ENCODE measurements around the gene SALL1.
A peak's percentile ranks its signal among the peaks of the same experiment; 100 is the strongest.

The SALL1 gene

GRCh38 chr16:51106535-51106934 is 44.5 kb downstream of the SALL1 start:
- Histone ChIP-seq H3K4me1 (ENCODE audit: low read length) (no peaks in the 10 kb centered on the region), H3F3A (ENCODE audit: insufficient read depth, low read length) (no peaks in the 10 kb centered on the region), H3K9me3 (replicated peaks; ENCODE audit: insufficient read depth, low read length) (no peaks in the 10 kb centered on the region), H3K36me3 (replicated peaks; ENCODE audit: insufficient read depth, low read length) (no peaks in the 10 kb centered on the region), H3K4me2 (ENCODE audit: low read depth, low read length) (no peak overlapping the region), H3K79me2 (ENCODE audit: low read length) (no peaks in the 10 kb centered on the region), H3K9ac (ENCODE audit: low read length) (no peak overlapping the region), H3K27ac (ENCODE audit: low read length) (no peak overlapping the region), H3K9me2 (replicated peaks; ENCODE audit: insufficient read depth, low read length) (no peaks in the 10 kb centered on the region), H3K27me3 (replicated peaks; ENCODE audit: insufficient read depth, low read length) (no peaks in the 10 kb centered on the region), H3K4me3 (ENCODE audit: low read length) (no peak overlapping the region), H2AFZ (ENCODE audit: low read length) (no peak overlapping the region), H4K20me1 (ENCODE audit: insufficient read depth, low read length) (no peaks in the 10 kb centered on the region)
- DNase-seq, result no peak
- TF ChIP-seq EZH2 (optimal IDR thresholded peaks at IDR 0.05; ENCODE audit: low read depth, low read length) (no peak), EZH2phosphoT487 (IDR thresholded peaks at IDR 0.05; ENCODE audit: low read length) (no peak), CTCF (IDR thresholded peaks at IDR 0.05; ENCODE audit: low read length) (no peak)

- H3K27me3 ChIP-seq (replicated peaks; ENCODE audit: insufficient read depth, low read length), result no peaks in the 10 kb centered on the region
- no peaks in the 10 kb centered on the region for H3K9me3 ChIP-seq (replicated peaks; ENCODE audit: insufficient read depth, low read length)
- TF ChIP-seq EZH2 (optimal IDR thresholded peaks at IDR 0.05; ENCODE audit: low read depth, low read length) (no peak), CTCF (IDR thresholded peaks at IDR 0.05; ENCODE audit: low read length) (no peak), EZH2phosphoT487 (IDR thresholded peaks at IDR 0.05; ENCODE audit: low read length) (no peak)
- H3K36me3 ChIP-seq (replicated peaks; ENCODE audit: insufficient read depth, low read length), result no peaks in the 10 kb centered on the region
- DNase-seq, result no peak
- no peak overlapping the region for H3K27ac ChIP-seq (ENCODE audit: low read length)
- no peak overlapping the region for H3K9ac ChIP-seq (ENCODE audit: low read length)
- H3K4me2 ChIP-seq (ENCODE audit: low read depth, low read length), result no peak overlapping the region
- no peaks in the 10 kb centered on the region for H3K4me1 ChIP-seq (ENCODE audit: low read length)
- H2AFZ ChIP-seq (ENCODE audit: low read length), result no peak overlapping the region
- H3K79me2 ChIP-seq (ENCODE audit: low read length), result no peaks in the 10 kb centered on the region
- no peaks in the 10 kb centered on the region for H3F3A ChIP-seq (ENCODE audit: insufficient read depth, low read length)
- H3K9me2 ChIP-seq (replicated peaks; ENCODE audit: insufficient read depth, low read length), result no peaks in the 10 kb centered on the region
- H4K20me1 ChIP-seq (ENCODE audit: insufficient read depth, low read length), result no peaks in the 10 kb centered on the region
- H3K4me3 ChIP-seq (ENCODE audit: low read length), result no peak overlapping the region
Observed at GRCh38 chr16:51103590-51103989, 47.5 kb downstream of the SALL1 start.

- Histone ChIP-seq H3K9ac (ENCODE audit: low read length) (no peak overlapping the region), H3K4me3 (ENCODE audit: low read length) (no peak overlapping the region), H3K9me2 (replicated peaks; ENCODE audit: insufficient read depth, low read length) (no peaks in the 10 kb centered on the region), H3K79me2 (ENCODE audit: low read length) (no peaks in the 10 kb centered on the region), H3K9me3 (replicated peaks; ENCODE audit: insufficient read depth, low read length) (no peaks in the 10 kb centered on the region), H3K27me3 (replicated peaks; ENCODE audit: insufficient read depth, low read length) (no peaks in the 10 kb centered on the region), H3K36me3 (replicated peaks; ENCODE audit: insufficient read depth, low read length) (no peaks in the 10 kb centered on the region), H3K27ac (ENCODE audit: low read length) (no peak overlapping the region), H3K4me1 (ENCODE audit: low read length) (no peaks in the 10 kb centered on the region), H3F3A (ENCODE audit: insufficient read depth, low read length) (no peaks in the 10 kb centered on the region), H2AFZ (ENCODE audit: low read length) (no peak overlapping the region), H3K4me2 (ENCODE audit: low read depth, low read length) (peak overlapping the region; percentile 26; the same call in 1 of the 2 replicates), H4K20me1 (ENCODE audit: insufficient read depth, low read length) (no peaks in the 10 kb centered on the region)
- no peak for DNase-seq
- TF ChIP-seq EZH2phosphoT487 (IDR thresholded peaks at IDR 0.05; ENCODE audit: low read length) (no peak), CTCF (IDR thresholded peaks at IDR 0.05; ENCODE audit: low read length) (no peak), EZH2 (optimal IDR thresholded peaks at IDR 0.05; ENCODE audit: low read depth, low read length) (no peak)
Observed at GRCh38 chr16:51097729-51098128, 53.3 kb downstream of the SALL1 start.

All from MM.1S (cell line).